GM12878 (cell line): ENCODE measurements around the gene BCL11A. TPM values are rescaled to one million over a fixed set of nuclear protein-coding genes. Genes with fewer than 3 reads are reported as not detected.

ENCODE experiments used
- ATAC-seq: fragments of 200-7000 bp; cut with Tn5 transposase; 3 replicates; pipeline ENCODE4 v1.9.1; 2020; ENCODE audit warnings: mild to moderate bottlenecking, moderate library complexity
- BruUV-seq: library from RNA; stranded (reverse); fragments of 400-500 nt; replicated peaks from 2 replicates; lab custom pipeline; 2021; lab: Mats Ljungman, UMichigan
- CTCF ChIA-PET: fragments of 300-600 bp; sonication (Branson Sonifier 250); formaldehyde crosslinking; extraction: SDS; loops from one replicate; lab custom pipeline; 2021; ENCODE audit warnings: inconsistent platforms; lab: Yijun Ruan, JAX
- POLR2A ChIA-PET: fragments of 350-600 bp; formaldehyde crosslinking; extraction: SDS; loops from one replicate; lab custom pipeline; 2021; ENCODE audit warnings: inconsistent platforms; lab: Charles Lee
- RAD21 ChIA-PET: fragments of 300-600 bp; sonication (Branson Sonifier 250); formaldehyde crosslinking; loops from one replicate; lab custom pipeline; 2023; ENCODE audit warnings: antibody characterized with exemption; ENCODE audit not compliant: unreplicated experiment; lab: Charles Lee
- SMC1A ChIA-PET: fragments of 300-600 bp; sonication (Branson Sonifier 250); formaldehyde crosslinking; loops from one replicate; lab custom pipeline; 2023; ENCODE audit not compliant: unreplicated experiment, uncharacterized antibody; lab: Charles Lee
- DNase-seq: peaks from one replicate; pipeline ENCODE4 v3.0.0-alpha.2; 2011; ENCODE audit warnings: low read depth, low spot score
- FAIRE-seq: peaks from 3 replicates; lab custom pipeline; 2011; peaks lifted over from hg19 to GRCh38; lab: Jason Lieb, UNC
- H2AFZ ChIP-seq: 2 replicates; pipeline ENCODE4 v1.6.0; 2011; ENCODE audit warnings: low read depth, low read length, control low read depth; ENCODE audit not compliant: control insufficient read depth
- H3K27ac ChIP-seq: 2 replicates; pipeline ENCODE4 v1.5.1; 2011; ENCODE audit warnings: control low read depth; ENCODE audit not compliant: control insufficient read depth, insufficient read depth
- H3K27me3 ChIP-seq, 2 experiments: replicated peaks in 1 of 2; 2 replicates each; pipeline versions ENCODE4 v1.6.0 to v1.6.1; 2011; ENCODE audit warnings: low read length in 1 of 2; ENCODE audit not compliant: control insufficient read depth in 2 of 2, insufficient read depth in 2 of 2
- H3K36me3 ChIP-seq, 2 experiments: 2 replicates each; pipeline ENCODE4 v1.5.1; 2011; ENCODE audit warnings: low read length in 1 of 2; ENCODE audit not compliant: control insufficient read depth in 2 of 2, insufficient read depth in 2 of 2
- H3K4me1 ChIP-seq: 2 replicates; pipeline ENCODE4 v1.6.1; 2011; ENCODE audit warnings: mild to moderate bottlenecking, low read length, moderate library complexity, mixed read lengths; ENCODE audit not compliant: control insufficient read depth, insufficient read depth
- H3K4me2 ChIP-seq: 2 replicates; pipeline ENCODE4 v1.6.0; 2011; ENCODE audit warnings: control low read depth; ENCODE audit not compliant: control insufficient read depth, insufficient read depth
- H3K4me3 ChIP-seq: fragments of 200-600 bp; sonication (generic); 2 replicates; pipeline ENCODE4 v1.5.1; 2016
- H3K79me2 ChIP-seq: 2 replicates; pipeline ENCODE4 v1.6.0; 2011; ENCODE audit warnings: low read length; ENCODE audit not compliant: control insufficient read depth, insufficient read depth
- H3K9ac ChIP-seq: 2 replicates; pipeline ENCODE4 v1.8.0; 2011; ENCODE audit warnings: low read length, control low read depth, mixed read lengths; ENCODE audit not compliant: control insufficient read depth, insufficient read depth
- H3K9me3 ChIP-seq: replicated peaks from 3 replicates; pipeline ENCODE4 v1.5.1; 2011; ENCODE audit warnings: mild to moderate bottlenecking, low read length; ENCODE audit not compliant: control insufficient read depth, insufficient read depth
- H4K20me1 ChIP-seq: 2 replicates; pipeline ENCODE4 v1.6.0; 2011; ENCODE audit not compliant: control insufficient read depth, insufficient read depth
- BCL11A ChIP-seq: IDR thresholded peaks from 2 replicates; pipeline ENCODE4 v1.6.1; 2011; ENCODE audit warnings: low read depth, low read length
- BMI1 ChIP-seq: fragments of 450-650 bp; IDR thresholded peaks from 2 replicates; pipeline ENCODE4 v1.6.1; 2016; ENCODE audit warnings: mild to moderate bottlenecking, moderate library complexity, borderline replicate concordance
- MYB ChIP-seq: fragments of 150-350 bp; IDR thresholded peaks from 2 replicates; pipeline ENCODE4 v1.6.1; 2014; ENCODE audit warnings: mild to moderate bottlenecking, low read depth, low read length, borderline replicate concordance
- NFYB ChIP-seq: IDR thresholded peaks from 2 replicates; pipeline ENCODE4 v1.6.1; 2011; ENCODE audit warnings: low read depth, mild to moderate bottlenecking, low read length, improper control_type of control experiment, moderate library complexity; ENCODE audit not compliant: insufficient read depth
- ZNF274 ChIP-seq: IDR thresholded peaks from one replicate; pipeline ENCODE4 v1.8.0; 2011; ENCODE audit not compliant: insufficient read length, insufficient read depth
- ZNF592 ChIP-seq: fragments of 450-650 bp; IDR thresholded peaks from 2 replicates; pipeline ENCODE4 v1.6.1; 2017; ENCODE audit warnings: mild to moderate bottlenecking, moderate library complexity
- WGBS: methylation state at CpG from one replicate; pipeline ENCODE4 v1.1.6; 2016; ENCODE audit warnings: low lambda C conversion rate; ENCODE audit not compliant: insufficient replicate concordance, insufficient coverage; ENCODE audit errors: missing lambda C conversion rate; 5-methylcytosine and 5-hydroxymethylcytosine counted together
- in situ Hi-C: fragments of 300-500 bp; cut with MboI; formaldehyde crosslinking; loops from 9 replicates; pipeline ENCODE4 v1.14.3; 2018; ENCODE audit warnings: mixed read lengths
- intact Hi-C: fragments of 100-400 bp; cut with micrococcal nuclease; formaldehyde crosslinking; loops from one replicate; pipeline ENCODE4 v1.14.2; 2022; ENCODE audit not compliant: unreplicated experiment
- polyA plus RNA-seq, 11 experiments: library from polyadenylated mRNA; depleted of rRNA in 4 of 11; unstranded in 6 of 11; stranded (reverse) in 5 of 11; fragments of >200 nt; fragmentation: Nextera tagmentation in 4 of 11; fragmentation: Illumina TruSeq in 1 of 11; extraction: Ambion mirVana in 4 of 11; extraction: Trizol in 1 of 11; gene quantifications; 1 replicate in 1 of 11; 2 replicates in 10 of 11; pipeline versions ENCODE4 v1.2.1 to v1.2.3, GENCODE V29; 2011 to 2016; ENCODE audit warnings: inconsistent platforms in 2 of 11, missing spikeins in 2 of 11, low read depth in 1 of 11
- total RNA-seq, 4 experiments: library from RNA; depleted of rRNA in 3 of 4; stranded (reverse); fragments of >200 nt in 3 of 4; fragmentation: Illumina TruSeq in 1 of 4; extraction: Trizol in 1 of 4; gene quantifications; 2 replicates each; pipeline versions ENCODE4 v1.2.1 to v1.2.3, GENCODE V29; 2013 to 2021

BCL11A gene
- total and polyA plus RNA-seq, 10 of the 15 experiments (the other 5 are each of a cell fraction or from before 2014, with no cell fraction given): 7.5 to 26.6 (median 11.1) TPM; not detected in 1

- no peaks in the 10 kb centered on the region; the same call in 2 of the 3 replicates for H3K9me3 ChIP-seq
- no peak overlapping the region for H3K9ac ChIP-seq
- no peak overlapping the region for H2AFZ ChIP-seq
- intact Hi-C loops: no loop called here
- H3K36me3 ChIP-seq: no peaks in the 10 kb centered on the region
- ATAC-seq (no peak), FAIRE-seq (no peak), DNase-seq (no peak)
- ChIA-PET SMC1A (no interaction called here), CTCF (interaction anchor here (0.8 to 1.5 kb wide), 2 partner anchors 20 to 21 kb away, joined by 3 to 5 read pairs; no protein-coding TSS in a partner anchor), POLR2A (no interaction called here), RAD21 (no interaction called here)
- no peaks in the 10 kb centered on the region for H3K27me3 ChIP-seq
- 53% methylated on average over 12 of the region's 12 CpGs for WGBS
- in situ Hi-C loops: no loop called here
- no peak overlapping the region for H3K27ac ChIP-seq
- BruUV-seq: no TSS peak
- TF ChIP-seq NFYB (no peak), BMI1 (no peak), ZNF592 (no peak), MYB (no peak), ZNF274 (no peak), BCL11A (no peak)
- no peaks in the 10 kb centered on the region for H4K20me1 ChIP-seq
- H3K79me2 ChIP-seq: no peaks in the 10 kb centered on the region
- no peaks in the 10 kb centered on the region for H3K4me1 ChIP-seq
- H3K4me2 ChIP-seq: no peak overlapping the region
- H3K4me3 ChIP-seq: no peak overlapping the region
Measured at GRCh38 chr2:60602828-60603532, 49.5 kb upstream of the BCL11A start.
